ENCODE measurements around the gene DPP3.
A peak's percentile ranks its signal among the peaks of the same experiment; 100 is the strongest.

DPP3 gene

GRCh38 chr11:66465373-66466224 lies 14.6 kb upstream of the DPP3 start:
- no peak for DNase-seq

- DNase-seq: peak; percentile 88 to 97 (median 92)
Measured at GRCh38 chr11:66466225-66467033, 13.8 kb upstream of the DPP3 start, which contains the start of gene PELI3. Gene PELI3 (plus strand): TSS chr11:66466905. CDS start chr11:66468129, 1,224 bp downstream.

- peak in 1 of 5 experiments; percentile 65 for DNase-seq
Measured at GRCh38 chr11:66467034-66467659, 13.1 kb upstream of the DPP3 start.

GRCh38 chr11:66467756-66468155 lies 12.5 kb upstream of the DPP3 start:
- DNase-seq: peak in 1 of 5 experiments; percentile 53

GRCh38 chr11:66468691-66469090 lies 11.5 kb upstream of the DPP3 start:
- no peak for DNase-seq

GRCh38 chr11:66469441-66469840 lies 10.8 kb upstream of the DPP3 start:
- no peak for DNase-seq

- DNase-seq: no peak
Measured at GRCh38 chr11:66470015-66470414, 10.2 kb upstream of the DPP3 start.

- no peak for DNase-seq
Measured at GRCh38 chr11:66471142-66471541, 9.1 kb upstream of the DPP3 start.

- DNase-seq: no peak
Measured at GRCh38 chr11:66472054-66472453, 8.2 kb upstream of the DPP3 start.

- DNase-seq: no peak
Measured at GRCh38 chr11:66473167-66473566, 7.1 kb upstream of the DPP3 start.

- DNase-seq: no peak
Measured at GRCh38 chr11:66473608-66474515, 6.4 kb upstream of the DPP3 start.

GRCh38 chr11:66475349-66476172 lies 4.7 kb upstream of the DPP3 start:
- no peak for DNase-seq

GRCh38 chr11:66476173-66476840 lies 3.9 kb upstream of the DPP3 start:
- DNase-seq: no peak

GRCh38 chr11:66476841-66477251 lies 3.4 kb upstream of the DPP3 start:
- no peak for DNase-seq

GRCh38 chr11:66477263-66478201 lies 2.7 kb upstream of the DPP3 start:
- DNase-seq: no peak

- peak in 2 of 5 experiments; percentile 22 to 30 for DNase-seq
Measured at GRCh38 chr11:66478729-66479393, 1.4 kb upstream of the DPP3 start.

- DNase-seq: no peak
Measured at GRCh38 chr11:66479394-66480116, 679 bp upstream of the DPP3 start.

GRCh38 chr11:66484806-66485380 lies 4.7 kb downstream of the DPP3 start:
- no peak for DNase-seq

All from T-helper 2 cell (primary cell).